C4-2B (cell line): ENCODE measurements around the gene FAM76B.

Experiments
- ZFX ChIP-seq: fragments of 450-650 bp; IDR thresholded peaks from 2 replicates; pipeline ENCODE4 v1.6.1; 2017
- TF ChIP-seq, protein P1 (sequence below): fragments of 450-650 bp; conservative IDR thresholded peaks from 2 replicates; pipeline ENCODE4 v1.5.1; 2017; ENCODE audit warnings: mild to moderate bottlenecking

DNA sequence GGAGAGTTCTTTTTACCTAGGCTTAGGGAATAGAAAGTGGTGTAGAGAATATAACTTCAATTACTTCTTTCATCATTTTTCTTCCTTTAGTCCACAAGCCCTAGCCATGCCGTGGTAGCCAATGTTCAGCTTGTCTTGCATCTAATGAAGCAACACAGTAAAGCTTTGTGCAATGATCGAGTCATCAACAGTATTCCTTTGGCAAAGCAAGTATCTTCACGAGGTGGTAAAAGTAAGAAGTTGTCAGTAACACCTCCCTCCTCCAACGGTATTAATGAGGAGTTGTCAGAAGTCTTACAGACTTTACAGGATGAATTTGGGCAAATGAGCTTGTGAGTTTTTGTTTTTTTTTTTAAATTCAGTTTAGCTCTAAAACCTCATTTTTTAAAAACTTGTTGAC, 38.1 kb upstream of the FAM76B start:
- TF ChIP-seq, protein P1, sequence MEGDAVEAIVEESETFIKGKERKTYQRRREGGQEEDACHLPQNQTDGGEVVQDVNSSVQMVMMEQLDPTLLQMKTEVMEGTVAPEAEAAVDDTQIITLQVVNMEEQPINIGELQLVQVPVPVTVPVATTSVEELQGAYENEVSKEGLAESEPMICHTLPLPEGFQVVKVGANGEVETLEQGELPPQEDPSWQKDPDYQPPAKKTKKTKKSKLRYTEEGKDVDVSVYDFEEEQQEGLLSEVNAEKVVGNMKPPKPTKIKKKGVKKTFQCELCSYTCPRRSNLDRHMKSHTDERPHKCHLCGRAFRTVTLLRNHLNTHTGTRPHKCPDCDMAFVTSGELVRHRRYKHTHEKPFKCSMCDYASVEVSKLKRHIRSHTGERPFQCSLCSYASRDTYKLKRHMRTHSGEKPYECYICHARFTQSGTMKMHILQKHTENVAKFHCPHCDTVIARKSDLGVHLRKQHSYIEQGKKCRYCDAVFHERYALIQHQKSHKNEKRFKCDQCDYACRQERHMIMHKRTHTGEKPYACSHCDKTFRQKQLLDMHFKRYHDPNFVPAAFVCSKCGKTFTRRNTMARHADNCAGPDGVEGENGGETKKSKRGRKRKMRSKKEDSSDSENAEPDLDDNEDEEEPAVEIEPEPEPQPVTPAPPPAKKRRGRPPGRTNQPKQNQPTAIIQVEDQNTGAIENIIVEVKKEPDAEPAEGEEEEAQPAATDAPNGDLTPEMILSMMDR = no peak
- no peak for TF ChIP-seq ZFX
